ENCODE results near the gene DQX1. TPM values are rescaled to one million over a fixed set of nuclear protein-coding genes. Genes with fewer than 3 reads are reported as not detected.
A peak's percentile ranks its signal among the peaks of the same experiment; 100 is the strongest.

Gene DQX1
- total RNA-seq, 4 donors from 2014 or later = 3.8 to 13.3 (median 5.7) TPM

DNA sequence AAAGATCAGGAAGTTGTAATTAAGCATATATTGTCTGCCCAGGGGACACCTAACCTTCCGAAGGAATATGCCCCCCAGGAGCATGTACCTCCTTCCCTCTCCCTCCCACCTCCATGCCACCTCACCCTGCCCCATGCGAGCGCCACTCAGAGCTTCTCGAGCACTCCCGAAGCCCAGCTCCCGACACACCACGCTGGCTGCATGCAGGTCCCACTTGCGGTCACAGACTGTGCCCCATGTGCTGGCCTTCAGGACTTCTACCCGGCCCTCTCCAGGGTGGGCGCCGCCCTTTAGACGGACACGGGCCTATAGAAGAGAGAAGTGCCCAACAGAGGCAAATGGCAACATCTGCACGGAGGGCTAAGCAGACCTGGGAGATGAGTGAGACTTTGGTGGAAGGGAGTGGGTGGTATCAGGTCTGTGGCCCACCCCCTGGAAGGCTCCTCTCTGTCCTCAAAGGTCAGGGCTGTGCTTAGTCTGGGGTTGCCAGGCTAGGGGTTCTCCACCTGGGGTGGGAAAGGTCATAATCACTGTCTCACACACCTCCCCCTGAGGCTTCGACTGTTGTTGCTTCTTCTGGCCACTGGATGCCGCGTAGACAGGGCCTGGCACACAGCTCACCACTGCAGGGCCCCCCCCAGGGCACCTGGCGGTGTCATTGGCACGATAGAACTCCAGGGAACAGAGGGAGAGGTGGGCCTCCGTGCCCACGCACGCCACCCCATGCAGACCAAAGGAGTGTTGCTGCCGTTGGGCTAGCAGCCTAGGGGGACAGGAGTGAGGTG is 10.3 kb upstream of the DQX1 start:
- H3K4me3 ChIP-seq = no peak overlapping the region
- H3K4me1 ChIP-seq = peaks cover under 1 to 16% (median 2%) of the 10 kb centered on the region in 3 donors
- intact Hi-C loops (cut with DNase I) = no loop called here
- WGBS, 2 donors = 65 to 96% methylated on average over 8 to 11 of the region's 23 CpGs
- H3K36me3 ChIP-seq = peaks cover 0 to 18% (median 10%) of the 10 kb centered on the region in 3 donors
- no peak overlapping the region for H3K27ac ChIP-seq
- H3K9me3 ChIP-seq = no peaks in the 10 kb centered on the region
- no peak for DNase-seq
- no peak for TF ChIP-seq POLR2A (IDR thresholded peaks at IDR 0.05)
- TF ChIP-seq, protein P1, sequence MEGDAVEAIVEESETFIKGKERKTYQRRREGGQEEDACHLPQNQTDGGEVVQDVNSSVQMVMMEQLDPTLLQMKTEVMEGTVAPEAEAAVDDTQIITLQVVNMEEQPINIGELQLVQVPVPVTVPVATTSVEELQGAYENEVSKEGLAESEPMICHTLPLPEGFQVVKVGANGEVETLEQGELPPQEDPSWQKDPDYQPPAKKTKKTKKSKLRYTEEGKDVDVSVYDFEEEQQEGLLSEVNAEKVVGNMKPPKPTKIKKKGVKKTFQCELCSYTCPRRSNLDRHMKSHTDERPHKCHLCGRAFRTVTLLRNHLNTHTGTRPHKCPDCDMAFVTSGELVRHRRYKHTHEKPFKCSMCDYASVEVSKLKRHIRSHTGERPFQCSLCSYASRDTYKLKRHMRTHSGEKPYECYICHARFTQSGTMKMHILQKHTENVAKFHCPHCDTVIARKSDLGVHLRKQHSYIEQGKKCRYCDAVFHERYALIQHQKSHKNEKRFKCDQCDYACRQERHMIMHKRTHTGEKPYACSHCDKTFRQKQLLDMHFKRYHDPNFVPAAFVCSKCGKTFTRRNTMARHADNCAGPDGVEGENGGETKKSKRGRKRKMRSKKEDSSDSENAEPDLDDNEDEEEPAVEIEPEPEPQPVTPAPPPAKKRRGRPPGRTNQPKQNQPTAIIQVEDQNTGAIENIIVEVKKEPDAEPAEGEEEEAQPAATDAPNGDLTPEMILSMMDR (IDR thresholded peaks at IDR 0.05) = no peak
- H3K27me3 ChIP-seq = peaks cover 0 to 26% (median 0%) of the 10 kb centered on the region in 4 donors

DNA sequence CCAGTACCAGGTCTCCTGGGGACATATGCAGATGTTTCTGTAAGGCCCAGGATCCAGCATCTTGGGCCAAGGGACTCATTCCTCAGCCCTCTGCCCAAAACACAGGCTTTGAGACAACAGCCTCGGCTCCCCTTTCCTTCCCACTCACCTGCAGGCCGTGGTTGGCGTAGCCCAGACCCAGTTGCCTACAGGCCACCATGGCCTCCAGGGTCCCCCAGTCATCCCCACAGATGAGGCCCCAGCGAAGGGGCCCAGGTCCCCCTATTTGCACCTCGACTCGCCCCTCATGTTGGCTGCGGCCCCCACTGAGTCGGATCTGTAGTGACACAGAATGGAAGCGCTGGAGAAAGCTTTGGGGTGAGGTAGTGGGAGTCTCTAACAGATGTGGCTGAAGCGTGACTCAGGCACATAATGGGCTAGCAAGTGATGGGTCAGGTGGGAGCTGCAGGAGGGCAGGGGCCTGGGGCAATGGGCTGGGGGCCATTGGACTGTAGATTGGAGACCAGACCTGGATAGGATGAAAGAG is 9.5 kb upstream of the DQX1 start:
- TF ChIP-seq, protein P1 (IDR thresholded peaks at IDR 0.05) = no peak
- no peak for TF ChIP-seq POLR2A (IDR thresholded peaks at IDR 0.05)
- Histone ChIP-seq H3K27me3 (peaks cover 0 to 26% (median 0%) of the 10 kb centered on the region in 4 donors), H3K36me3 (peaks cover 0 to 18% (median 10%) of the 10 kb centered on the region in 3 donors), H3K27ac (no peak overlapping the region), H3K4me3 (no peak overlapping the region), H3K9me3 (no peaks in the 10 kb centered on the region), H3K4me1 (peaks cover 9 to 24% (median 11%) of the 10 kb centered on the region in 3 donors)
- intact Hi-C loops (cut with DNase I) = no loop called here
- DNase-seq = no peak
- 83 to 90% methylated on average over 6 to 10 of the region's 10 CpGs for WGBS, 2 donors

DNA sequence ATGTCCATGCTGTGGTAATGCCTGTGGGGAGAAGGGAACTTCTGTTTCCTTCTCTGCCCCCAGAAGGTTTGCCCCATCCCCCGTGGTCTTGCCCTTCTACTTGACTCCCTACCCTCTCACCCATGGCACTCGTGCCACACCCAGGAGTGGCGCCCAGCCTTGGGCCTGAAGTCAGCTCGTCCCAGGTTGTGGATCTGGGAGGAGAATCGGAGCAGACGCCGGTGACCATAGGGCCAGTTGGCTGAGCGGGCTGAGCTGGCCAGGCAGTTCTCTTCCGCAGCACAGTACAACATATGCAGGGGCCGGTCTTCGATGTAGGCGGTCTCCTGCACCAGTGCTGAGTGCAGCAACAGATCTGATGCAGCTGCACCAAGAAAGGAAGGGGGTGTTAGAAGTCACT is 8.4 kb upstream of the DQX1 start:
- H3K4me1 ChIP-seq = peaks cover 9 to 29% (median 14%) of the 10 kb centered on the region in 3 donors
- intact Hi-C loops (cut with DNase I) = no loop called here
- H3K4me3 ChIP-seq = no peak overlapping the region
- no peak for TF ChIP-seq POLR2A (IDR thresholded peaks at IDR 0.05)
- TF ChIP-seq, protein P1 (IDR thresholded peaks at IDR 0.05) = no peak
- no peak for DNase-seq
- H3K36me3 ChIP-seq = peaks cover 0 to 18% (median 10%) of the 10 kb centered on the region in 3 donors
- H3K27ac ChIP-seq = no peak overlapping the region
- 62% methylated on average over 3 of the region's 12 CpGs; no CpG with 5 or more reads in 1 of the 2 donors for WGBS, 2 donors
- H3K9me3 ChIP-seq = no peaks in the 10 kb centered on the region
- H3K27me3 ChIP-seq = peaks cover 0 to 22% (median 0%) of the 10 kb centered on the region in 4 donors

DNA sequence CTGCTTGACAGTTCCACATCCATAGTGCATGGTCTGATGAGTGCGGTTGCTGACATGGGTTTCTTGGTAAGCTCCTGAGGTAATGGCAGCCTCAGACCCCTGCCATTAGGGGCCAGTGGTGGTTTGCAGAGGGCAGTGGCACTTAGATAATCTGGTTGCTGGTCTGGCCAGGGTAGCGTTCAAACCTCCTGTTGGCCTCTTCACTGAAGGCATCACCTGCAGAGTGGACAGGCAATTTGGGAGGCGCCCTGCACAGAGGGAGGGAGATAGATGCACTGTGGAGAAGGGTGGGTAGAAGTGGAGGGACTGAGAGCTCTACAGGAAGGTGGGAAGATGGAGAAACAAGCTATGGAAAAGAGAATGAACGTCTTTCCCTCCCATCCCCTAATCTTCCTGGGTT is 7.4 kb upstream of the DQX1 start:
- Histone ChIP-seq H3K4me1 (peaks cover 14 to 35% (median 20%) of the 10 kb centered on the region in 3 donors), H3K4me3 (no peak overlapping the region), H3K9me3 (no peaks in the 10 kb centered on the region), H3K27ac (no peak overlapping the region), H3K36me3 (peaks cover 0 to 18% (median 10%) of the 10 kb centered on the region in 3 donors), H3K27me3 (peaks cover 0 to 13% (median 0%) of the 10 kb centered on the region in 4 donors)
- no peak for TF ChIP-seq POLR2A (IDR thresholded peaks at IDR 0.05)
- TF ChIP-seq, protein P1 (IDR thresholded peaks at IDR 0.05) = no peak
- intact Hi-C loops (cut with DNase I) = no loop called here
- 71 to 81% methylated on average over 2 to 3 of the region's 4 CpGs for WGBS, 2 donors
- no peak for DNase-seq

DNA sequence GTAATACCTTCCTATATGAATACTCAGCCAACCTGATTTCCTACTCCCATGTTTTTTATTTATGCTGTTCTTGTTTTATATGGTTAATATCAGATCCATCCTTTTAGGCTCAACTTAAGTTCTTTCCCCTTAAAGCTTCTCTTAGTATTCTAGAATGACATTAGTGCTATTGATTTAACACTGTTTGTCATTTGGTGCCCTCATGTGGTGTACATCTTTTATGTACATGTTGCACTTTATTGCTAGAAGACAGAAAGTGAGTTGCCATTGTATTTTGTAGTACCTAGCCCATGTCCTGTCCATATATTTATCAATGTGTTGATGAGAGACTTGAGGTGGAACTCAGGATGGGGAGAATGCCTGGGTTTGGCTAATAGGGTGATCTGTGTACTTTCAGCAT is 6.2 kb upstream of the DQX1 start:
- Histone ChIP-seq H3K36me3 (peaks cover 0 to 28% (median 13%) of the 10 kb centered on the region in 3 donors), H3K4me1 (peaks cover 18 to 44% (median 28%) of the 10 kb centered on the region in 3 donors), H3K27me3 (peaks cover 0 to 3% (median 0%) of the 10 kb centered on the region in 4 donors), H3K27ac (no peak overlapping the region), H3K9me3 (no peaks in the 10 kb centered on the region), H3K4me3 (no peak overlapping the region)
- TF ChIP-seq, protein P1 (IDR thresholded peaks at IDR 0.05) = peak in 4 of 6 experiments; percentile 7 to 46 (median 24)
- TF ChIP-seq POLR2A (IDR thresholded peaks at IDR 0.05) = no peak
- DNase-seq = no peak
- intact Hi-C loops (cut with DNase I) = no loop called here
